GM19372 (cell line): ENCODE measurements around the gene SUMF1.
"Not testable (repeated sequence)": the region's sequence is repeated elsewhere in the genome, so short reads cannot be mapped to it uniquely, and the experiment has no call there.

ENCODE experiments used
- ATAC-seq: cut with Tn5 transposase; IDR thresholded peaks from one replicate; pipeline ENCODE4 v1.9.1; 2021; ENCODE audit warnings: mild to moderate bottlenecking, low read depth, moderate library complexity; ENCODE audit not compliant: unreplicated experiment

Gene SUMF1

GRCh38 chr3:4341336-4341675 lies 125.8 kb downstream of the SUMF1 start:
- ATAC-seq: no peak

DNA sequence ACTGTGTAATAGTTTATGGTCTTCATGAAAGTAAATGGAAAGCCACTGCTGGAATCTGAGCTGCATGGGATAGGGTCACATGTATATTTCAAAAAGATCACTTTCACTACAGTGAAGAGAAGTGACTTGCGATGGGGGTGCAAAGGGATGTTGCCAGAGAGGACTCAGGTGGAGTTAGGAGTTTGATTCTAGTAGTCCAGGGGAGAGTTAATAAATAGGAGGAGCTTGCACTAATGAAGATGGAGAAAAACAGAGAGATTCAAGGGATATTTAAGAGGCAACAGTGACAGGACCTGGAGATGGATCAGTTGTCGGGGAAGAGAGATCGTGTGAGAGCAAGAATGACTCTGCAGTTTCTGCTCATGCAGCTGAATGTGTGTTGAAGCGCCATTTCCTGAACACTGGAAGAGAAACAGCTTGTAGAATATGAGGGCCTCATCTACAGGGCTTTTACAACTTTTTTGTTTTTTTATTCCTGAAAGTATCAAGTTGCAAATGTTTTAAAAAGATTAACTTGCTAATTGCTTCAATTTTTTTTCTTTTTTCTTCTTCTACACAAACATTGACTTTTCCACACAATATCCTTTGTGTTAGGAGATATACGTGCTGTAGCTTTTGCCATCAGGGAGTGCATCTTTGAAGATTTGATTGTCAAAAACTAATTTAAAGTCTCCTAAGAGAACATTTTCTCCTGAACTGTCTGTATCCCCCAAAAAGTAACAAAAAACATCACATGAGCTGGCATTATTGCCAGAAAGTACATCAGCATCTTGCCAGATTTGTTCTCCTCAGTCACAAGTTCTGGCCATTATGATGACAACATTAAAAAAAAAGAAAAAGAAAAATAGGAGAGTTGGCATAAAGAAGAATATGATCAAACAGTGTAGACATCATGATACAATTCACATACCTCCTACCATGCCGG lies 126.4 kb downstream of the SUMF1 start:
- no peak for ATAC-seq

- ATAC-seq: no peak
Measured at GRCh38 chr3:4340077-4340410, 127.0 kb downstream of the SUMF1 start.

- no peak for ATAC-seq
Measured at GRCh38 chr3:4338751-4339150, 128.3 kb downstream of the SUMF1 start.

GRCh38 chr3:4336850-4337546 lies 130.1 kb downstream of the SUMF1 start:
- no peak for ATAC-seq

GRCh38 chr3:4335840-4336562 lies 131.1 kb downstream of the SUMF1 start:
- no peak for ATAC-seq

DNA sequence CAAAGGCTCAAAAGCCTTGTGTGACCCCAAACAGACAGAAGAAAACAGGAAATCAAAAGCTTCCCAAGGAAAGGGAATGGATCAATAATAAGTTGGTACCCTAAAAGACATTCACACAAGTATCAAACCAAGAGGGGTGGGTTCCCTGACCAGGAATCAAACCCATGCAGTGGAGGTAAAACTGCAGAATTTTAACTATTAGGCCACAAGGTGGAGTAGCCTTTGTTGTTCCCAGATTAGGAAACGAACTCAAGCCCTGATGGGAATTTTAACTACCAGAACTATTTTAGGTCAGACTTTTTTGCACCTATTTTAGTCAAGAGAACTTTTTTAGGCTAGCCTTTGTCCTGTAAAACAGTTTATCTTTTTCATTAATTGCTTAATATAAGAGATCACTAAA lies 132.5 kb downstream of the SUMF1 start:
- no peak for ATAC-seq

GRCh38 chr3:4332991-4333390 lies 134.1 kb downstream of the SUMF1 start:
- ATAC-seq: no peak

DNA sequence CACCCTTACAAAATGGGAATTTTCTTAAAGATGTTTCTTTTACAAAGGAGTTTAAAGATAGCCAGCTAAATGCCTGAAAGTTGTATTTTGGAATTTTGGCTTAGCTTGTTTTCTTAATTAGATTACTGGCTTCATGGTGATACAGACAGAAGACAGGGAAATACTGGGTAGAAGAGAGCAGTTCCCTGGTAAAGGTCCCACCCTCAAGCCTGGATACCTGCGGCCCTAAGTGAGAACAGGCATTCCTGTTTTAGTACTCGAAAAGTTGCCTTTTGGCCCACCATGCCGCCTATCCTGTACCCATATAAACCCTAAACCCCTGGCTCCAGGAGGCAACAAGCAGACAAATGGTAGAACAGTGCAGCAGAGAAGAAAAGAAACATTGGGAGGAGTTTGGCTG lies 134.5 kb downstream of the SUMF1 start:
- ATAC-seq: no peak

- ATAC-seq: no peak
Measured at GRCh38 chr3:4332111-4332510, 135.0 kb downstream of the SUMF1 start.

GRCh38 chr3:4329806-4330205 lies 137.3 kb downstream of the SUMF1 start:
- ATAC-seq: not testable (repeated sequence)

GRCh38 chr3:4326868-4327267 lies 140.2 kb downstream of the SUMF1 start:
- ATAC-seq: no peak

DNA sequence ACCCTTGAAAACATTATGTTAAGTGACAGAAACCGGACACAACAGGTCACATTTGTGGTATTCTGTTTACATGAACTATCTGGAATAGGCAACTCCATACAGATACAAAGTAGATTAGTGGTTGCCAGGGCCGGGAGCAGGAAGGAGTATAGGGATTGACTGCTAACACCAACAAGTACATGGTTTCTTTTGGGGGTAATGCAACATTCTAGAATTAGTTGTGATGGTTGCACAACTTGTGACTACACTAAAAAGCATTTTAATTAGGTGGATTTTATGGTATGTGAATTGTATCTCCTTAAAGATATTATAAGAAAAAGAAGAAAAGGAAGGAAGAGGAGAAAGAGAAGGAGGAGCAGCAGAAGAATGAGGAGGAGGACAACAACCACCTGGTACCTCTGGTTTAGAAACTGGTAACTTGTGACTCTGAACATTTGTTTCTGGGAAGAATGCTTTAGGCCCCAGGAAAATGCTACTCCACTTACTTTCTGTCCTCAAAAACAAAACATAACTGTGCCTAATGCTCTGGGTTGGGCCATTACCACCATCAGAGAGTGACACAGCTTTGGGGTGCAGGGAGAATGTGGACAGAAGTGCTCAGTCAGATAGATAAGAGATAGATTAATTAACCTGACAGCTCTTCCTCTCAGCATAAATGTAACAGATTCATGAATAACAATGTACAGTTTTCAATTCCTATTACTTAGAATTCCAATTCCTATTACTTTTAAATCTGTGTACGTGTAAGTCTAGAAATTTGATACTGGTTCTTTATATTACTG lies 143.6 kb downstream of the SUMF1 start:
- no peak for ATAC-seq

GRCh38 chr3:4322635-4323034 lies 144.4 kb downstream of the SUMF1 start:
- no peak for ATAC-seq

GRCh38 chr3:4321732-4322131 lies 145.3 kb downstream of the SUMF1 start:
- ATAC-seq: no peak

GRCh38 chr3:4320096-4320911 lies 146.8 kb downstream of the SUMF1 start:
- no peak for ATAC-seq

GRCh38 chr3:4314688-4315087 lies 152.4 kb downstream of the SUMF1 start:
- ATAC-seq: no peak

DNA sequence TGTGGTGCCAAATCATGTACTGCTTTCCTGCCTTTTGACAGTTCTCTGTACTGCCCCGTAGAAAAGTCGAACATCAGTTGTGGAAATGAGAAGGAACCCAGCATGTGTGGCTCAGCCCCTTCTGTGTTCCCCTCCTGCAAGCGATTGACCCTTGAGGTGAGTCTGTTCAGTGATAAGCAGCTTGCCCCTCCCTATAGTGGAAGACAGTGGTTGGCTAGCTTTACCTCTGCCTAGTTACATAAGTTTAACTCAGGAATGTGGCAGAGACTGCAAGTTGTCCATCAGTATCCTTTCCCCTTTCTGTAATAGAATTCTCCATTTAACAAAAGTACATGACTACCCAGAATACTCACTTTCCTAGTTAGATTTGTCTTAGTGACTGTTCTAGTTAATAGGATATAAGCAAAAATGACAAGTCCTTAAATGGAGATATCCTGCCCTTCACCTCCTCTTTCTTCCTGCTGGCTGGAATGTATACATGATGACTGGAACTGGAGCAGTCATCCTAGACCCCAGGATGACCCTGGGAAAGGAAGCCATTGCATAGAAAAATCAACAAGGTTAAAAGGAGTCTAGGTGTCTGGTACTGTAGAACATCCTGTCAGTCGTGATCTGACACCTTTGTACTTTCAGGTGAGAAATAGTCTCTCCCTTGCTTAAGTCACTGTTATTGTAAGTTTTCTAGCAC lies 153.3 kb downstream of the SUMF1 start:
- no peak for ATAC-seq

DNA sequence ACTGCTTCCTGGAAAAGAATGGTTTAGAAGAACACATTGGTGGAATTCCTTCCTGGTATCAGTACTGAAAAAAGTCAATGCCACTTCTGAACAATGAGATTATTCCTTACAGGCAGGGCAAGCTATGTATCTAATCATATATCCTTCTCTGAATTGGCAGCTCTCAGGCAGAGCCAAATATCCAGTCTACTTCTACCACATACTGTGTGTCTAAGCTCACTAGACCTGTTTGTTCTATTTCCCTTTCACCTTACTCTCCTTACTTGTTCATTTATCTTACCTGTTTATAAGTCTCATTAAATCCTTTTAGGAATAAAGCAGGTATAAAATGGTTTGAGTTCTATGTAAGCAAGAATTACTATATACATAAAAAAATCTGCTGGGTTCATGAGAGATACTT lies 155.6 kb downstream of the SUMF1 start:
- ATAC-seq: no peak
